Liver (tissue), 9 donors: ENCODE data around the gene BHLHE23. TPM values are rescaled to one million over a fixed set of nuclear protein-coding genes. Genes with fewer than 3 reads are reported as not detected.

ENCODE experiments used
- DNase-seq: peaks from one replicate; pipeline ENCODE4 v3.0.0-alpha.2; 2017; ENCODE audit warnings: low spot score
- H3K27ac ChIP-seq, 2 donors: one replicate each; pipeline ENCODE4 v1.7.0; 2013; ENCODE audit warnings: inconsistent platforms in 2 of 2, low read length in 2 of 2, control low read depth in 1 of 2, low read depth in 1 of 2, mild to moderate bottlenecking in 1 of 2
- H3K27me3 ChIP-seq, 4 donors: one replicate each; pipeline versions ENCODE4 v1.6.1 to v1.7.0; 2013; ENCODE audit warnings: low read length in 3 of 4, inconsistent platforms in 1 of 4, mild to moderate bottlenecking in 1 of 4, moderate library complexity in 1 of 4; ENCODE audit not compliant: control insufficient read depth in 4 of 4, insufficient read depth in 4 of 4
- H3K36me3 ChIP-seq, 4 donors: one replicate each; pipeline versions ENCODE4 v1.6.1 to v1.7.0; 2013; ENCODE audit warnings: low read length in 3 of 4, mild to moderate bottlenecking in 3 of 4, low read depth in 1 of 4, moderate library complexity in 1 of 4; ENCODE audit not compliant: control insufficient read depth in 4 of 4, insufficient read depth in 3 of 4
- H3K4me1 ChIP-seq, 4 donors: one replicate each; pipeline versions ENCODE4 v1.6.1 to v1.7.0; 2013; ENCODE audit warnings: low read length in 3 of 4, mild to moderate bottlenecking in 3 of 4, moderate library complexity in 1 of 4; ENCODE audit not compliant: control insufficient read depth in 4 of 4, insufficient read depth in 4 of 4
- H3K4me3 ChIP-seq, 3 donors: one replicate each; pipeline versions ENCODE4 v1.6.1 to v1.7.0; 2013; ENCODE audit warnings: low read length in 3 of 3, control low read depth in 1 of 3, low read depth in 1 of 3, mild to moderate bottlenecking in 1 of 3
- H3K9ac ChIP-seq, 2 donors: one replicate each; pipeline ENCODE4 v1.7.0; 2013; ENCODE audit warnings: low read length in 2 of 2, mild to moderate bottlenecking in 2 of 2, moderate library complexity in 2 of 2, control low read depth in 1 of 2, low read depth in 1 of 2
- H3K9me3 ChIP-seq, 4 donors: one replicate each; pipeline versions ENCODE4 v1.6.1 to v1.7.0; 2013; ENCODE audit warnings: low read length in 3 of 4; ENCODE audit not compliant: control insufficient read depth in 4 of 4
- FOXA1 ChIP-seq: IDR thresholded peaks from 2 replicates; pipeline ENCODE4 v1.6.1; 2016; ENCODE audit warnings: antibody characterized with exemption
- FOXA2 ChIP-seq: IDR thresholded peaks from 2 replicates; pipeline ENCODE4 v1.6.1; 2016; ENCODE audit warnings: antibody characterized with exemption
- HNF4G ChIP-seq: IDR thresholded peaks from 2 replicates; pipeline ENCODE4 v1.6.1; 2016; ENCODE audit warnings: antibody characterized with exemption
- JUND ChIP-seq, 2 donors: IDR thresholded peaks; 2 replicates each; pipeline ENCODE4 v1.6.1; 2016; ENCODE audit warnings: antibody characterized with exemption in 2 of 2
- NR2F2 ChIP-seq: IDR thresholded peaks from 2 replicates; pipeline ENCODE4 v1.6.1; 2016; ENCODE audit warnings: antibody characterized with exemption
- RAD21 ChIP-seq, 2 donors: IDR thresholded peaks; 2 replicates each; pipeline ENCODE4 v1.6.1; 2016; ENCODE audit warnings: antibody characterized with exemption in 2 of 2, mild to moderate bottlenecking in 2 of 2
- RXRA ChIP-seq, 2 donors: IDR thresholded peaks; 2 replicates each; pipeline ENCODE4 v1.6.1; 2017 to 2018; ENCODE audit warnings: antibody characterized with exemption in 2 of 2, mild to moderate bottlenecking in 1 of 2
- SP1 ChIP-seq: IDR thresholded peaks from 2 replicates; pipeline ENCODE4 v1.6.1; 2018; ENCODE audit warnings: antibody characterized with exemption, mild to moderate bottlenecking
- TAF1 ChIP-seq: conservative IDR thresholded peaks from 2 replicates; pipeline ENCODE4 v1.6.1; 2016; ENCODE audit warnings: antibody characterized with exemption, mild to moderate bottlenecking
- WGBS: extraction: QIAGEN DNeasy Blood & Tissue Kit; methylation state at CpG from one replicate; pipeline ENCODE4 v1.1.7; 2013; 5-methylcytosine and 5-hydroxymethylcytosine counted together
- polyA plus RNA-seq, 2 donors: library from polyadenylated mRNA; stranded (reverse) in 1 of 2; unstranded in 1 of 2; fragments of 200-250 nt in 1 of 2; fragments of >200 nt in 1 of 2; fragmentation: Nextera tagmentation in 1 of 2; extraction: Ambion mirVana in 1 of 2; gene quantifications; one replicate each; pipeline versions ENCODE4 v1.2.1 to v1.2.3, GENCODE V29; 2013 to 2015
- total RNA-seq, 2 donors: library from RNA; depleted of rRNA; stranded (reverse); fragments of >200 nt; gene quantifications; one replicate each; pipeline ENCODE4 v1.2.3, GENCODE V29; 2014
- TF ChIP-seq, protein P1 (sequence below): IDR thresholded peaks from 2 replicates; pipeline ENCODE4 v1.6.1; 2016; ENCODE audit warnings: antibody characterized with exemption
- TF ChIP-seq, protein P2 (sequence below): fragments of 150-350 bp; IDR thresholded peaks from 2 replicates; pipeline ENCODE4 v1.5.1; 2017; ENCODE audit warnings: improper control_type of control experiment, low read depth, low read length; ENCODE audit not compliant: missing input control
- TF ChIP-seq, protein P3 (sequence below): IDR thresholded peaks from 2 replicates; pipeline ENCODE4 v1.6.1; 2016; ENCODE audit warnings: antibody characterized with exemption, mild to moderate bottlenecking
- TF ChIP-seq, protein P4 (sequence below): IDR thresholded peaks from 2 replicates; pipeline ENCODE4 v1.6.1; 2016; ENCODE audit warnings: antibody characterized with exemption
- TF ChIP-seq, protein P5 (sequence below): IDR thresholded peaks from 2 replicates; pipeline ENCODE4 v1.6.1; 2016; ENCODE audit warnings: antibody characterized with exemption
- donor health status: healthy.
- donor health status: healthy.
- donor health status: healthy.
- donor health status: healthy.
- donor health status: healthy.

The BHLHE23 gene
- total and polyA plus RNA-seq, 4 donors: not detected

DNA sequence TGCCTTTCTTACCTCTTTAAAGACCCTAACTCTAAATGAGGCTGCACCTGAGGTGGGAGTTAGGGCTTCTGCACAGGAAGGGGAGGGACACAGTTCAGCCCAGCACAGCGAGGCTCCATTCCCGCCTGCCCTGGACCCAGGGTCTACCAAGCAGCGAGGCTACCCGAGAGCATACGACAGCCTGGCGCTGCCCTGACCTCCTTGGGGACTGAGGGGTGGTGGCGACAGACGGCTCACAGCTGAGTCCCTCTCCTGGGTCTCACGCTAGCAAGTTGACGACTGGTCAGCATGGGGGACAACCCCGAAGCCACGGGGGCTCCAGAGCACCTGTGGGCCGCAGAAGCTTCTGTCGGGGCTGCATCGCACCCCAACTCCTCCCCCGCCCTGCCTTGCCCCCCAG, 29.9 kb downstream of the BHLHE23 start:
- no peaks in the 10 kb centered on the region for H3K9me3 ChIP-seq
- 85% methylated on average over 16 of the region's 16 CpGs for WGBS
- DNase-seq: no peak
- H3K9ac ChIP-seq: no peak overlapping the region
- peaks cover 0 to 10% (median 3%) of the 10 kb centered on the region in 4 donors for H3K4me1 ChIP-seq
- TF ChIP-seq SP1 (no peak), TAF1 (no peak), FOXA1 (no peak), JUND (IDR thresholded peaks at IDR 0.05) (no peak), RAD21 (IDR thresholded peaks at IDR 0.05) (no peak), NR2F2 (no peak), FOXA2 (no peak), HNF4G (no peak), RXRA (IDR thresholded peaks at IDR 0.05) (no peak)
- TF ChIP-seq, protein P1, sequence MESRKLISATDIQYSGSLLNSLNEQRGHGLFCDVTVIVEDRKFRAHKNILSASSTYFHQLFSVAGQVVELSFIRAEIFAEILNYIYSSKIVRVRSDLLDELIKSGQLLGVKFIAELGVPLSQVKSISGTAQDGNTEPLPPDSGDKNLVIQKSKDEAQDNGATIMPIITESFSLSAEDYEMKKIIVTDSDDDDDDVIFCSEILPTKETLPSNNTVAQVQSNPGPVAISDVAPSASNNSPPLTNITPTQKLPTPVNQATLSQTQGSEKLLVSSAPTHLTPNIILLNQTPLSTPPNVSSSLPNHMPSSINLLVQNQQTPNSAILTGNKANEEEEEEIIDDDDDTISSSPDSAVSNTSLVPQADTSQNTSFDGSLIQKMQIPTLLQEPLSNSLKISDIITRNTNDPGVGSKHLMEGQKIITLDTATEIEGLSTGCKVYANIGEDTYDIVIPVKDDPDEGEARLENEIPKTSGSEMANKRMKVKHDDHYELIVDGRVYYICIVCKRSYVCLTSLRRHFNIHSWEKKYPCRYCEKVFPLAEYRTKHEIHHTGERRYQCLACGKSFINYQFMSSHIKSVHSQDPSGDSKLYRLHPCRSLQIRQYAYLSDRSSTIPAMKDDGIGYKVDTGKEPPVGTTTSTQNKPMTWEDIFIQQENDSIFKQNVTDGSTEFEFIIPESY: no peak
- TF ChIP-seq, protein P2, sequence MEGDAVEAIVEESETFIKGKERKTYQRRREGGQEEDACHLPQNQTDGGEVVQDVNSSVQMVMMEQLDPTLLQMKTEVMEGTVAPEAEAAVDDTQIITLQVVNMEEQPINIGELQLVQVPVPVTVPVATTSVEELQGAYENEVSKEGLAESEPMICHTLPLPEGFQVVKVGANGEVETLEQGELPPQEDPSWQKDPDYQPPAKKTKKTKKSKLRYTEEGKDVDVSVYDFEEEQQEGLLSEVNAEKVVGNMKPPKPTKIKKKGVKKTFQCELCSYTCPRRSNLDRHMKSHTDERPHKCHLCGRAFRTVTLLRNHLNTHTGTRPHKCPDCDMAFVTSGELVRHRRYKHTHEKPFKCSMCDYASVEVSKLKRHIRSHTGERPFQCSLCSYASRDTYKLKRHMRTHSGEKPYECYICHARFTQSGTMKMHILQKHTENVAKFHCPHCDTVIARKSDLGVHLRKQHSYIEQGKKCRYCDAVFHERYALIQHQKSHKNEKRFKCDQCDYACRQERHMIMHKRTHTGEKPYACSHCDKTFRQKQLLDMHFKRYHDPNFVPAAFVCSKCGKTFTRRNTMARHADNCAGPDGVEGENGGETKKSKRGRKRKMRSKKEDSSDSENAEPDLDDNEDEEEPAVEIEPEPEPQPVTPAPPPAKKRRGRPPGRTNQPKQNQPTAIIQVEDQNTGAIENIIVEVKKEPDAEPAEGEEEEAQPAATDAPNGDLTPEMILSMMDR: no peak
- TF ChIP-seq, protein P3, sequence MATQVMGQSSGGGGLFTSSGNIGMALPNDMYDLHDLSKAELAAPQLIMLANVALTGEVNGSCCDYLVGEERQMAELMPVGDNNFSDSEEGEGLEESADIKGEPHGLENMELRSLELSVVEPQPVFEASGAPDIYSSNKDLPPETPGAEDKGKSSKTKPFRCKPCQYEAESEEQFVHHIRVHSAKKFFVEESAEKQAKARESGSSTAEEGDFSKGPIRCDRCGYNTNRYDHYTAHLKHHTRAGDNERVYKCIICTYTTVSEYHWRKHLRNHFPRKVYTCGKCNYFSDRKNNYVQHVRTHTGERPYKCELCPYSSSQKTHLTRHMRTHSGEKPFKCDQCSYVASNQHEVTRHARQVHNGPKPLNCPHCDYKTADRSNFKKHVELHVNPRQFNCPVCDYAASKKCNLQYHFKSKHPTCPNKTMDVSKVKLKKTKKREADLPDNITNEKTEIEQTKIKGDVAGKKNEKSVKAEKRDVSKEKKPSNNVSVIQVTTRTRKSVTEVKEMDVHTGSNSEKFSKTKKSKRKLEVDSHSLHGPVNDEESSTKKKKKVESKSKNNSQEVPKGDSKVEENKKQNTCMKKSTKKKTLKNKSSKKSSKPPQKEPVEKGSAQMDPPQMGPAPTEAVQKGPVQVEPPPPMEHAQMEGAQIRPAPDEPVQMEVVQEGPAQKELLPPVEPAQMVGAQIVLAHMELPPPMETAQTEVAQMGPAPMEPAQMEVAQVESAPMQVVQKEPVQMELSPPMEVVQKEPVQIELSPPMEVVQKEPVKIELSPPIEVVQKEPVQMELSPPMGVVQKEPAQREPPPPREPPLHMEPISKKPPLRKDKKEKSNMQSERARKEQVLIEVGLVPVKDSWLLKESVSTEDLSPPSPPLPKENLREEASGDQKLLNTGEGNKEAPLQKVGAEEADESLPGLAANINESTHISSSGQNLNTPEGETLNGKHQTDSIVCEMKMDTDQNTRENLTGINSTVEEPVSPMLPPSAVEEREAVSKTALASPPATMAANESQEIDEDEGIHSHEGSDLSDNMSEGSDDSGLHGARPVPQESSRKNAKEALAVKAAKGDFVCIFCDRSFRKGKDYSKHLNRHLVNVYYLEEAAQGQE: no peak
- TF ChIP-seq, protein P4, sequence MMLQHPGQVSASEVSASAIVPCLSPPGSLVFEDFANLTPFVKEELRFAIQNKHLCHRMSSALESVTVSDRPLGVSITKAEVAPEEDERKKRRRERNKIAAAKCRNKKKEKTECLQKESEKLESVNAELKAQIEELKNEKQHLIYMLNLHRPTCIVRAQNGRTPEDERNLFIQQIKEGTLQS: no peak
- TF ChIP-seq, protein P5, sequence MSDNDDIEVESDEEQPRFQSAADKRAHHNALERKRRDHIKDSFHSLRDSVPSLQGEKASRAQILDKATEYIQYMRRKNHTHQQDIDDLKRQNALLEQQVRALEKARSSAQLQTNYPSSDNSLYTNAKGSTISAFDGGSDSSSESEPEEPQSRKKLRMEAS: no peak
- peaks cover 0 to 12% (median 9%) of the 10 kb centered on the region in 4 donors for H3K27me3 ChIP-seq
- H3K4me3 ChIP-seq: no peak overlapping the region
- no peaks in the 10 kb centered on the region for H3K36me3 ChIP-seq
- H3K27ac ChIP-seq: no peak overlapping the region

DNA sequence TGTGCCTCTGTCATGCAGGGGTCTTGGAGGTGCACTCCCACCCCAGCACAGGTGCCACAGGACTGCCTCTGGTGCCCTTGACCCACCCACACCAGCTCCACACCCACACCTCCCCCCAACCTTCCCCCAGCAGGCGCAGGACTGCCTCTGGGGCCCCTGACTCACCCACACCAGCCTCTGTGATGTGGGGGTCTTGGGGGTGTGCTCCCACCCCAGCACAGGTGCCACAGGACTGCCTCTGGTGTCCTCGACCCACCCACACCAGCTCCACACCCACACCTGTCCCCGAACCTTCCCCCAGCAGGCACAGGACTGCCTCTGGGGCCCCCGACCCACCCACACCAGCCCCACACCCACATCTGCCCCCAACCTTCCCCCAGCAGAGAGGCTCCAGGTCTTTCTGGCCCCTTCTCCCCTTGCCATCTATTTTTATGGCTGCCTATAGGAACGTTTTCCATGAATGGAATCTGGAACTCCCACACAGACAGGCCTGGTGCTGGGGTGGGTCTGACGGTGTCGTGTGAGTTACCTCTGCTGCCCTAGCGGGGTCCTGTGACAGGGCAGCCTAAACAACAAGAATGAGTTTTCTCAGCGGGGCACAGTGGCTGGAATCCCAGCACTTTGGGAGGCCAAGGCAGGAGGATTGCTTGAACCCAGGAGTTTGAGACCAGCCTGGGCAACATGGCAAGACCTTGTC, 30.8 kb downstream of the BHLHE23 start:
- no peak for TF ChIP-seq NR2F2
- TF ChIP-seq, protein P3: no peak
- no peak for TF ChIP-seq SP1
- Histone ChIP-seq H3K27ac (no peak overlapping the region), H3K9me3 (no peaks in the 10 kb centered on the region), H3K4me1 (peaks cover 0 to 10% (median 3%) of the 10 kb centered on the region in 4 donors), H3K9ac (no peak overlapping the region), H3K4me3 (no peak overlapping the region), H3K27me3 (peaks cover 0 to 12% (median 9%) of the 10 kb centered on the region in 4 donors), H3K36me3 (no peaks in the 10 kb centered on the region)
- WGBS: 64% methylated on average over 9 of the region's 9 CpGs
- DNase-seq: no peak
